Motor neuron (in vitro differentiated cells): ENCODE measurements around the gene NUDT4. TPM values are rescaled to one million over a fixed set of nuclear protein-coding genes. Genes with fewer than 3 reads are reported as not detected.
"Not testable (repeated sequence)": the region's sequence is repeated elsewhere in the genome, so short reads cannot be mapped to it uniquely, and the experiment has no call there.

Experiments
- ATAC-seq, 8 experiments: fragments of 200-7000 bp; cut with Tn5 transposase; replicated peaks in 6 of 8; 2 replicates each; pipeline ENCODE4 v1.8.0; 2021; ENCODE audit warnings: mild to moderate bottlenecking in 8 of 8, moderate library complexity in 8 of 8
- H3K27ac ChIP-seq, 2 donors: fragments of 250-450 bp; sonication (Bioruptor Pico); 2 replicates each; pipeline ENCODE4 v1.9.0; 2021; ENCODE audit warnings: antibody characterized with exemption in 2 of 2, mild to moderate bottlenecking in 2 of 2, moderate library complexity in 1 of 2
- H3K4me1 ChIP-seq, 2 donors: fragments of 250-450 bp; sonication (Bioruptor Pico); replicated peaks in 1 of 2; 2 replicates each; pipeline ENCODE4 v1.6.1; 2021; ENCODE audit warnings: antibody characterized with exemption in 2 of 2, mild to moderate bottlenecking in 2 of 2, moderate library complexity in 1 of 2
- H3K4me3 ChIP-seq, 5 donors: fragments of 250-450 bp; sonication (Bioruptor Pico); 2 replicates each; pipeline ENCODE4 v1.9.0; 2021; ENCODE audit warnings: antibody characterized with exemption in 5 of 5, mild to moderate bottlenecking in 5 of 5, moderate library complexity in 4 of 5
- WGBS, 10 experiments: fragments of 450-650 bp; shearing (Covaris generic); methylation state at CpG; one replicate each; pipeline ENCODE4 v1.0.0; 2022; 5-methylcytosine and 5-hydroxymethylcytosine counted together
- in situ Hi-C, 9 experiments: fragments of 400-800 bp; cut with MboI; loops; one replicate each; pipeline ENCODE4 v1.15.0; 2021; ENCODE audit warnings: low sequenced_read_pairs in 9 of 9, low pct_unique_long_range_greater_than_20kb in 2 of 9; ENCODE audit not compliant: unreplicated experiment in 9 of 9
- total RNA-seq, 8 experiments: library from RNA; unstranded; fragments of 300-600 nt; gene quantifications; 2 replicates each; pipeline versions ENCODE4 v1.2.3 to v1.2.4, GENCODE V29; 2022

Gene NUDT4
- total RNA-seq, 8 experiments from 2014 or later: 31.8 to 75.1 (median 39.7) TPM

GRCh38 chr12:93375906-93376305 is 1.8 kb upstream of the NUDT4 start:
- in situ Hi-C loops: loop anchor here in 6 of 9 experiments (25.0 kb wide), 1 partner anchor 389 kb away; no protein-coding TSS in a partner anchor
- Histone ChIP-seq H3K4me3 (peak overlapping the region in 1 of 5 donors; percentile 43), H3K27ac (no peak overlapping the region), H3K4me1 (peaks cover 5 to 9% of the 10 kb centered on the region in 2 donors)
- no peak for ATAC-seq
- WGBS, 10 experiments: 78 to 100% (median 94%) methylated on average over 1 to 6 of the region's 6 CpGs; no CpG with 5 or more reads in 3 of the 10 experiments

- Histone ChIP-seq H3K4me3 (peak overlapping the region; percentile 42 to 98 (median 67)), H3K4me1 (peaks cover 10 to 13% of the 10 kb centered on the region in 2 donors), H3K27ac (no peak overlapping the region)
- 43 to 85% (median 62%) methylated on average over 1 to 8 of the region's 10 CpGs; no CpG with 5 or more reads in 1 of the 10 experiments for WGBS, 10 experiments
- in situ Hi-C loops: loop anchor here in 6 of 9 experiments (25.0 kb wide), 1 partner anchor 389 kb away; no protein-coding TSS in a partner anchor
- peak in 1 of 8 experiments; percentile 6 for ATAC-seq
These were observed 1.1 kb upstream of the NUDT4 start for GRCh38 chr12:93376436-93377251.

DNA sequence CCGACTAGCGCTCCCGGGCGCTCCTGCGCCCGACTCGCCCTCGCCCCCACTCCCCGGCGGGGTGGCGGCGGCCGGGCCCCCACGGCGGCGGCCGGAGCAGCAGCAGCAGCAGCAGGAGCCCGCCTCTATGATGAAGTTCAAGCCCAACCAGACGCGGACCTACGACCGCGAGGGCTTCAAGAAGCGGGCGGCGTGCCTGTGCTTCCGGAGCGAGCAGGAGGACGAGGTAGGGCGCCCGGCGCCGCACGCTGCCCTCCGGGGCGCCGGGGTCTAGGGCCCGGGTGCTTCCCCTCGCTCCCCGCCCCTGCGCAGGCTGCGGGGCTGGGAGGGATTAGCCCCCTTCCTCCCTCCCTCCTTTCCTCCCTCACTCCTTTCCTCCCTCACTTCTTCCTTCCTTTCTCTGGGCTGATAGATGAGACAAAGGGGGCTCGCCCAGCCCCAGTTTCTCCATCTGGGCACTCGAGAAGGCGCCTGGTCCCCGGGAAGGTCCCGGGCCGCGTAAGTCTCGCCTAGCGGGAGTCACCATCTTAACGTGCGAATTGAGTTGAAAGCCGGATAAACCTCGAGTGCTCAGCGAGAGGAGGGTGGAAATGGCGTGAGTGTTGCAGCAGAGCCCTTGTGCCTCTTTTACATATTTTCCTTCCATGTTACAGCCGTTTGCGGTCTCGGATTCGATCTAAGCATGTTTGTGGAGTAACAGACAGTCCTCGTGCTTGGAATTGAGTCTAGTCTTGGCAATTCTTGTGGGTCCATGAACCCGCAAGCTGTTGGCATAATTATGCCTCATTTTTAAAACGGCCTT is 672 bp downstream of the NUDT4 start:
- 0 to 2% (median 0%) methylated on average over 1 to 12 of the region's 64 CpGs; no CpG with 5 or more reads in 2 of the 10 experiments for WGBS, 10 experiments
- Histone ChIP-seq H3K4me3 (peak overlapping the region; percentile 67 to 98 (median 96)), H3K4me1 (peaks cover 10 to 13% of the 10 kb centered on the region in 2 donors), H3K27ac (peak overlapping the region; percentile 54 to 84)
- in situ Hi-C loops: loop anchor here in 6 of 9 experiments (25.0 kb wide), 1 partner anchor 391 kb away; no protein-coding TSS in a partner anchor
- ATAC-seq: peak; percentile 31 to 61 (median 49)

- no peak for ATAC-seq
- H3K4me1 ChIP-seq: peaks cover 10 to 13% of the 10 kb centered on the region in 2 donors
- in situ Hi-C loops: loop anchor here in 6 of 9 experiments (25.0 kb wide), 1 partner anchor 392 kb away; no protein-coding TSS in a partner anchor
- 0% methylated on average over 1 to 4 of the region's 4 CpGs; no CpG with 5 or more reads in 2 of the 10 experiments for WGBS, 10 experiments
- peak overlapping the region; percentile 67 to 98 (median 96) for H3K4me3 ChIP-seq
- H3K27ac ChIP-seq: peak overlapping the region; percentile 54 to 84
These were observed 1.2 kb downstream of the NUDT4 start for GRCh38 chr12:93378998-93379325.

- 0 to 14% (median 2%) methylated on average over 3 to 8 of the region's 8 CpGs; no CpG with 5 or more reads in 1 of the 10 experiments for WGBS, 10 experiments
- Histone ChIP-seq H3K4me1 (peaks cover 10 to 13% of the 10 kb centered on the region in 2 donors), H3K4me3 (peak overlapping the region; percentile 67 to 98 (median 96)), H3K27ac (peak overlapping the region; percentile 54 to 84)
- in situ Hi-C loops: loop anchor here in 6 of 9 experiments (25.0 kb wide), 1 partner anchor 392 kb away; no protein-coding TSS in a partner anchor
- ATAC-seq: no peak
These were observed 1.7 kb downstream of the NUDT4 start for GRCh38 chr12:93379326-93379980.

- Histone ChIP-seq H3K4me3 (peak overlapping the region; percentile 67 to 98 (median 96)), H3K27ac (no peak overlapping the region), H3K4me1 (peaks cover 10 to 13% of the 10 kb centered on the region in 2 donors)
- ATAC-seq: no peak
- in situ Hi-C loops: loop anchor here in 6 of 9 experiments (25.0 kb wide), 1 partner anchor 393 kb away; no protein-coding TSS in a partner anchor
These were observed 2.2 kb downstream of the NUDT4 start for GRCh38 chr12:93379981-93380361.

DNA sequence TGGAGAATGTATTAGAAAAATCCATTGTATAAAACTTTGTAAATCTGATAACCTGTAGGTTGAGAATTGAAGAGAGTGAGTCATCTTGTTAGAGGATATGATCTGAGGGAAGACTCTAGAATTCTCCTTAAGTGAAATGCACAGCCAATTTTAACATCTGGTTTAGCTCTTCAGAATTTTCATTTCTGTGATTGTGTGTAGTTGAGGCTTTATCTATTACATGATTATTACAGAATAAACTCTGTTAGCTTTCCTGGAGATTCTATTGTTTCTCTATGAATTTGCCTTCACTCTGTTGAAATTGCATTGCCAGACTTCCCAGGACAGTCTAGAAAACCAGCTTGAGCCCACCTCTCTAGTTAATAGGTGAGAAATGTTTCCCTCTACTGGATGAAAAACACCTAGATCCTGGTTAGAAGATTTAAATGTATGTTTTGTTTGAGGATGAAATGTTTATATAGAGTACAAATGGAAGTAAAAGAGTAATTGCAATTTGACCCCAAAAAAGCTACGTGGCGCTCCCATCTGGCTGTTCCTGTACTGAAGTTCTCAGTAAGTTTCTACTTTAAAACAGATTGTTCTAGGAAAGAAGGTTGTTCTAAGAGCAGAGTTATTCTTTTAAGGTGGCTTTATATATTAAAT is 2.9 kb downstream of the NUDT4 start:
- Histone ChIP-seq H3K27ac (no peak overlapping the region), H3K4me1 (peaks cover 10 to 13% of the 10 kb centered on the region in 2 donors), H3K4me3 (peak overlapping the region; percentile 67 to 98 (median 96))
- ATAC-seq: no peak
- in situ Hi-C loops: loop anchor here in 6 of 9 experiments (25.0 kb wide), 1 partner anchor 393 kb away; no protein-coding TSS in a partner anchor
- WGBS, 10 experiments: 0 to 64% (median 22%) methylated on average over 1 to 2 of the region's 2 CpGs; no CpG with 5 or more reads in 4 of the 10 experiments

DNA sequence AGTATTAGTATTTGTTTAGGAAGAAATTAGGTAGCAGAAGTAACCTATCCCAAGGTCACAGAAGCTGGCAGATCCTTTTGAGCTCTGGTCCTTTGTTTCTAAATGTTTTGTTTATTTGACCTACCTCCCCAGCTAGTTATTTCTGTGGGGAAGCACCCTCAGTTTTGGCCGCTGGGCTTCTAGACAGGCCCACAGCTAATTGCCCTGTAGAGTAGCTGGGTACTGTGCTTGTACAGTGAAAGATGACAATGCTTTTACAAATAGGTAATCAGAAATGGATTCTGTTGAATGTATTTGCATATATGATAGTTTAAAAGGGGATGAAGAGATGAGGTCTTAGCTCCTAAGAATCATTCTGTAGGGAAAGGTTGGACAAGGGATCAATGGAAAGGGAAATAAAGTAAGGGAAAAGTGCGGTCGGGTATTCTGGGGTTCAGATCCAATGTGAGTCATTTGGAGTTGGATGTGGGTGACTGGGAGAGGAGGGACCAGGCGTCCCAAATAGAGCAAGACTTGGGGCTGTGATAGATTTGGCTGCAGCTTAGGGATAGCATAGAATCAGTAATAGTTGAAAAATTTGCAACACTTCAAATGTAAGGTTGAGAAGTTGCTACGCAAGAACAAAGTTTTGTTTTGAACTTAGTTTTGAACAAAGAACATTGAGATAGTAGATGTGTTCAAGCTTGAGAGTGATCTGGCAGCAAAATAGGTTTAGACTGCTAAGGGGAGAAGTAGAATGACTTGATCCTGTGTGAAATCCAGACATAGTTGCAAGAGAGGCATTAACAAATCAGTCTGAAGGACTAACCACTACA is 3.6 kb downstream of the NUDT4 start:
- no peak for ATAC-seq
- no peak overlapping the region for H3K27ac ChIP-seq
- in situ Hi-C loops: loop anchor here in 6 of 9 experiments (25.0 kb wide), 1 partner anchor 394 kb away; no protein-coding TSS in a partner anchor
- H3K4me1 ChIP-seq: peaks cover 8 to 11% of the 10 kb centered on the region in 2 donors
- WGBS, 10 experiments: 55 to 100% (median 85%) methylated on average over 1 to 4 of the region's 5 CpGs; no CpG with 5 or more reads in 1 of the 10 experiments
- H3K4me3 ChIP-seq: peak overlapping the region; percentile 2 to 98 (median 92)

- ATAC-seq, H3K4me1 ChIP-seq, H3K4me3 ChIP-seq, H3K27ac ChIP-seq: not testable (repeated sequence)
- WGBS, 10 experiments: 0 to 100% (median 86%) methylated on average over 1 to 3 of the region's 5 CpGs; no CpG with 5 or more reads in 2 of the 10 experiments
- in situ Hi-C loops: loop anchor here in 6 of 9 experiments (25.0 kb wide), 1 partner anchor 395 kb away; no protein-coding TSS in a partner anchor
These were observed 4.3 kb downstream of the NUDT4 start for GRCh38 chr12:93381976-93382437.

GRCh38 chr12:93387780-93388179 is 10.1 kb downstream of the NUDT4 start:
- Histone ChIP-seq H3K27ac (no peak overlapping the region), H3K4me3 (no peak overlapping the region), H3K4me1 (no peaks in the 10 kb centered on the region)
- ATAC-seq: peak in 1 of 8 experiments; percentile 16
- in situ Hi-C loops: loop anchor here in 6 of 9 experiments (25.0 kb wide), 1 partner anchor 400 kb away; no protein-coding TSS in a partner anchor
- WGBS, 10 experiments: 40 to 100% (median 87%) methylated on average over 1 to 2 of the region's 2 CpGs; no CpG with 5 or more reads in 2 of the 10 experiments

- no peaks in the 10 kb centered on the region for H3K4me1 ChIP-seq
- no peak overlapping the region for H3K4me3 ChIP-seq
- H3K27ac ChIP-seq: no peak overlapping the region
- in situ Hi-C loops: loop anchor here in 8 of 9 experiments (5.0 to 25.0 kb wide), 3 partner anchors 403 to 405 kb away; no protein-coding TSS in a partner anchor
- 53 to 100% (median 93%) methylated on average over 2 to 5 of the region's 5 CpGs for WGBS, 10 experiments
- ATAC-seq: peak in 3 of 8 experiments; percentile 27 to 81 (median 39)
These were observed 12.3 kb downstream of the NUDT4 start for GRCh38 chr12:93390031-93390430.
